Activated gamma-delta T cell (primary cell): ENCODE data around the gene CFAP210.

ENCODE experiments used
- DNase-seq: peaks from one replicate; lab custom pipeline; 2025; lab: John Stamatoyannopoulos, UW

The CFAP210 gene

GRCh38 chr2:169672406-169672805, 21.8 kb downstream of the CFAP210 start:
- DNase-seq: no peak

GRCh38 chr2:169670937-169671336, 23.3 kb downstream of the CFAP210 start:
- no peak for DNase-seq

GRCh38 chr2:169670215-169670651, 24.0 kb downstream of the CFAP210 start:
- no peak for DNase-seq

GRCh38 chr2:169667583-169667982, 26.6 kb downstream of the CFAP210 start:
- DNase-seq: no peak

GRCh38 chr2:169664978-169665930, 29.0 kb downstream of the CFAP210 start:
- DNase-seq: no peak

- no peak for DNase-seq
Observed at GRCh38 chr2:169664600-169664977, 29.6 kb downstream of the CFAP210 start.

GRCh38 chr2:169663247-169663646, 31.0 kb downstream of the CFAP210 start:
- DNase-seq: no peak

- DNase-seq: no peak
Observed at GRCh38 chr2:169662744-169663143, 31.5 kb downstream of the CFAP210 start.

- no peak for DNase-seq
Observed at GRCh38 chr2:169661265-169661664, 32.9 kb downstream of the CFAP210 start.

- no peak for DNase-seq
Observed at GRCh38 chr2:169659320-169659719, 34.9 kb downstream of the CFAP210 start.

- DNase-seq: no peak
Observed at GRCh38 chr2:169658877-169659276, 35.3 kb downstream of the CFAP210 start.

GRCh38 chr2:169656164-169656563, 38.0 kb downstream of the CFAP210 start:
- no peak for DNase-seq

- no peak for DNase-seq
Observed at GRCh38 chr2:169653636-169654035, 40.6 kb downstream of the CFAP210 start.

- DNase-seq: no peak
Observed at GRCh38 chr2:169649278-169649677, 44.9 kb downstream of the CFAP210 start.

- DNase-seq: no peak
Observed at GRCh38 chr2:169647496-169647895, 46.7 kb downstream of the CFAP210 start.

GRCh38 chr2:169644173-169644572, 50.0 kb downstream of the CFAP210 start:
- DNase-seq: no peak

GRCh38 chr2:169641464-169641863, 52.7 kb downstream of the CFAP210 start:
- no peak for DNase-seq

- no peak for DNase-seq
Observed at GRCh38 chr2:169640104-169640503, 54.1 kb downstream of the CFAP210 start.

GRCh38 chr2:169637620-169638019, 56.6 kb downstream of the CFAP210 start:
- no peak for DNase-seq

- DNase-seq: no peak
Observed at GRCh38 chr2:169636440-169637097, 57.6 kb downstream of the CFAP210 start.

- DNase-seq: no peak
Observed at GRCh38 chr2:169625781-169626180, 68.4 kb downstream of the CFAP210 start.

- no peak for DNase-seq
Observed at GRCh38 chr2:169623235-169623634, 71.0 kb downstream of the CFAP210 start.

GRCh38 chr2:169620509-169620908, 73.7 kb downstream of the CFAP210 start:
- DNase-seq: no peak
